Measurements from ENCODE around the gene PRDM5. TPM values are rescaled to one million over a fixed set of nuclear protein-coding genes. Genes with fewer than 3 reads are reported as not detected.

Gene PRDM5
- total RNA-seq, 1 donor from 2014 or later = 7.3 TPM

DNA sequence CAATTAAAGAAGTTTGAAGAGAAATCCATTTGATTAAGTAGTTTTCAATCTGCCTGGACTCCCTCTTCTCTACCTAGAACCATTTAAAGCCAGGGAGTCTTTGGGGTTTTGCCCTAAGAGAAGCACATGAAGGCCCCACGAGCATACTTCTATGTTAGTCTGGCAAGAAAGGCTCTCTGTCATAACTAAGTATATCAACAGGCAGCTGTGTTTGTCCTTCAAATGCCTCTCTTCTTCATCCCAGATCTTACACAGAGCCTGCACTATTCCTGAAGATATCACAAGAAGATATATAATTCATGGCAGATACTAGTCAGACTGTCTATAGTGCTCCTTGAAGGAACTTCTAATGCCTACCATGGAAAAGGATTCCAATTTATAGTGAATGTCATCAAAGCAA lies 206.2 kb downstream of the PRDM5 start:
- no peak for TF ChIP-seq CTCF (IDR thresholded peaks at IDR 0.05; ENCODE audit: insufficient read depth, low read length, poor library complexity, severe bottlenecking)
- no peaks in the 10 kb centered on the region for H3K36me3 ChIP-seq (ENCODE audit: control insufficient read depth, insufficient read depth, low read length)
- DNase-seq (ENCODE audit: low read depth) = no peak
- no peak overlapping the region for H3K4me3 ChIP-seq (ENCODE audit: low read depth, low read length)
- no peaks in the 10 kb centered on the region for H3K27me3 ChIP-seq (ENCODE audit: control insufficient read depth, insufficient read depth, low read length)

- Histone ChIP-seq H3K4me3 (ENCODE audit: low read depth, low read length) (no peak overlapping the region), H3K36me3 (ENCODE audit: control insufficient read depth, insufficient read depth, low read length) (no peaks in the 10 kb centered on the region), H3K27me3 (ENCODE audit: control insufficient read depth, insufficient read depth, low read length) (no peaks in the 10 kb centered on the region)
- DNase-seq (ENCODE audit: low read depth) = no peak
- no peak for TF ChIP-seq CTCF (IDR thresholded peaks at IDR 0.05; ENCODE audit: insufficient read depth, low read length, poor library complexity, severe bottlenecking)
Observed at GRCh38 chr4:120714417-120715010, 208.0 kb downstream of the PRDM5 start.

DNA sequence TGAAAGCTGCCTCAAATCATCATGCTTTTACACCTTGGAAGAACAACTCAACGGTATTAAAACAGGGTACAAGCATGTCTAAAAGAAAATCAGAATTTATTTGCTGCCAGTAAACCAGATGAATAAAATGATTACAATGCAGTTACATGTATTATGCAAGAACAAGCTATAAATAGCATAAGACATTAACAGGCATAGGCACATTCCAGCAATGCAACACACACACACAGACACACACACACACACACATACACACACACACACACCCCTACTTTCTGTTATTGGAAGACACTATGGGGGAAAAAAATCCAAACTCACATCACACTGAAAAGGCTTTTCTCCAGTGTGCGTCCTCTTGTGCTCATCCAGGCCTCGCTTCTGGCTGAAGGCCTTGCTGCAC lies 212.5 kb downstream of the PRDM5 start:
- H3K4me3 ChIP-seq (ENCODE audit: low read depth, low read length) = no peak overlapping the region
- no peak for TF ChIP-seq CTCF (IDR thresholded peaks at IDR 0.05; ENCODE audit: insufficient read depth, low read length, poor library complexity, severe bottlenecking)
- H3K36me3 ChIP-seq (ENCODE audit: control insufficient read depth, insufficient read depth, low read length) = no peaks in the 10 kb centered on the region
- no peaks in the 10 kb centered on the region for H3K27me3 ChIP-seq (ENCODE audit: control insufficient read depth, insufficient read depth, low read length)
- DNase-seq (ENCODE audit: low read depth) = no peak

- no peak overlapping the region for H3K4me3 ChIP-seq (ENCODE audit: low read depth, low read length)
- DNase-seq (ENCODE audit: low read depth) = no peak
- no peak for TF ChIP-seq CTCF (IDR thresholded peaks at IDR 0.05; ENCODE audit: insufficient read depth, low read length, poor library complexity, severe bottlenecking)
- H3K36me3 ChIP-seq (ENCODE audit: control insufficient read depth, insufficient read depth, low read length) = no peaks in the 10 kb centered on the region
- H3K27me3 ChIP-seq (ENCODE audit: control insufficient read depth, insufficient read depth, low read length) = no peaks in the 10 kb centered on the region
Observed at GRCh38 chr4:120704538-120704937, 218.0 kb downstream of the PRDM5 start.

DNA sequence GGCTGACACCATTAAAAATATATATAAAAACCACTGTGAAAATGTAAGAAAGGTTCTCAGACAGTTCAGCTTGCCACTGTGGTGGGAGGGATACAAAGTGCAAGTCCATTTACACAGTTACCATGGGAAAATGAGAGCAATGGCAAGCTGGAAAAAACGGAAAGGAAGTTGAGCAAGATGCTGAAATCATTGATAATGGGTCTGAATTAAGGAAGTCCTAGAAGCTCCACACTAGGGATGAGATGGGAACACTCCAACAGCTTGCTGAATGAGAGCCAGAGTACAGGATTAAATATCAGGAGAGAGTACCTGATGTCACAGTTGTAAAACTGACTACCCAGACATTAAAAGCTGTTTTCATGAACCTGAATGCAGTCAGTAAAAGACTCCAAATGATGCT lies 218.6 kb downstream of the PRDM5 start:
- H3K4me3 ChIP-seq (ENCODE audit: low read depth, low read length) = no peak overlapping the region
- no peaks in the 10 kb centered on the region for H3K36me3 ChIP-seq (ENCODE audit: control insufficient read depth, insufficient read depth, low read length)
- TF ChIP-seq CTCF (IDR thresholded peaks at IDR 0.05; ENCODE audit: insufficient read depth, low read length, poor library complexity, severe bottlenecking) = no peak
- no peaks in the 10 kb centered on the region for H3K27me3 ChIP-seq (ENCODE audit: control insufficient read depth, insufficient read depth, low read length)
- DNase-seq (ENCODE audit: low read depth) = no peak

GRCh38 chr4:120699354-120699753 lies 223.2 kb downstream of the PRDM5 start:
- TF ChIP-seq CTCF (IDR thresholded peaks at IDR 0.05; ENCODE audit: insufficient read depth, low read length, poor library complexity, severe bottlenecking) = no peak
- no peaks in the 10 kb centered on the region for H3K27me3 ChIP-seq (ENCODE audit: control insufficient read depth, insufficient read depth, low read length)
- DNase-seq (ENCODE audit: low read depth) = no peak
- no peaks in the 10 kb centered on the region for H3K36me3 ChIP-seq (ENCODE audit: control insufficient read depth, insufficient read depth, low read length)
- no peak overlapping the region for H3K4me3 ChIP-seq (ENCODE audit: low read depth, low read length)
